PC-3 (cell line): Measurements from ENCODE around the gene EIF4B. TPM values are rescaled to one million over a fixed set of nuclear protein-coding genes. Genes with fewer than 3 reads are reported as not detected.

Experiments
- ATAC-seq: fragments of 200-7000 bp; cut with Tn5 transposase; 2 replicates; pipeline ENCODE4 v1.9.1; 2020; ENCODE audit warnings: mild to moderate bottlenecking, moderate library complexity
- BruUV-seq: library from RNA; stranded (reverse); fragments of 400-500 nt; replicated peaks from 2 replicates; lab custom pipeline; 2021; lab: Mats Ljungman, UMichigan
- CTCF ChIA-PET: fragments of 300-600 bp; sonication (Branson Sonifier 250); formaldehyde crosslinking; loops from one replicate; lab custom pipeline; 2022; ENCODE audit warnings: antibody characterized with exemption; lab: Charles Lee
- POLR2A ChIA-PET: fragments of 300-600 bp; sonication (Branson Sonifier 250); formaldehyde crosslinking; loops from one replicate; lab custom pipeline; 2022; ENCODE audit warnings: antibody characterized with exemption; ENCODE audit not compliant: unreplicated experiment; lab: Charles Lee
- DNase-seq: peaks from one replicate; pipeline ENCODE4 v3.0.0-alpha.2; 2015
- H2AFZ ChIP-seq: fragments of 300-600 bp; sonication (generic); 2 replicates; pipeline ENCODE4 v1.6.0; 2016; ENCODE audit warnings: antibody characterized with exemption, low read length
- H3F3A ChIP-seq: fragments of 300-600 bp; sonication (generic); one replicate; pipeline ENCODE4 v1.6.0; 2017; ENCODE audit warnings: antibody characterized with exemption, low read length, control low read depth, mild to moderate bottlenecking; ENCODE audit not compliant: unreplicated experiment
- H3K27ac ChIP-seq: fragments of 300-600 bp; sonication (generic); 2 replicates; pipeline ENCODE4 v1.5.1; 2016; ENCODE audit warnings: mild to moderate bottlenecking, low read length
- H3K27me3 ChIP-seq: fragments of 300-600 bp; sonication (generic); 2 replicates; pipeline ENCODE4 v1.6.1; 2016; ENCODE audit warnings: low read length, mixed read lengths
- H3K36me3 ChIP-seq: fragments of 300-600 bp; sonication (generic); 2 replicates; pipeline ENCODE4 v1.6.1; 2016; ENCODE audit warnings: low read depth, mixed run types, low read length, mixed read lengths
- H3K4me1 ChIP-seq: fragments of 300-600 bp; sonication (generic); 2 replicates; pipeline ENCODE4 v1.5.1; 2016; ENCODE audit warnings: low read length; ENCODE audit not compliant: insufficient read depth
- H3K4me2 ChIP-seq: fragments of 300-600 bp; sonication (generic); 2 replicates; pipeline ENCODE4 v1.6.0; 2016; ENCODE audit warnings: low read length
- H3K4me3 ChIP-seq: fragments of 300-600 bp; sonication (generic); 2 replicates; pipeline ENCODE4 v1.5.1; 2016; ENCODE audit warnings: mild to moderate bottlenecking, low read length, mixed read lengths
- H3K79me2 ChIP-seq: fragments of 300-600 bp; sonication (generic); 2 replicates; pipeline ENCODE4 v1.6.1; 2017; ENCODE audit warnings: low read length, mixed read lengths
- H3K9ac ChIP-seq: fragments of 300-600 bp; sonication (generic); 2 replicates; pipeline ENCODE4 v1.6.0; 2016; ENCODE audit warnings: mild to moderate bottlenecking, low read length
- H3K9me2 ChIP-seq: fragments of 300-600 bp; sonication (generic); replicated peaks from 2 replicates; pipeline ENCODE4 v1.6.1; 2016; ENCODE audit warnings: mixed run types, low read length, mixed read lengths
- H3K9me3 ChIP-seq: fragments of 300-600 bp; sonication (generic); 2 replicates; pipeline ENCODE4 v1.6.1; 2016; ENCODE audit warnings: low read length, mixed read lengths
- H4K20me1 ChIP-seq: fragments of 300-600 bp; sonication (generic); 2 replicates; pipeline ENCODE4 v1.6.1; 2016; ENCODE audit warnings: low read length, mixed read lengths
- CTCF ChIP-seq: fragments of 300-600 bp; sonication (generic); conservative IDR thresholded peaks from 2 replicates; pipeline ENCODE4 v1.5.1; 2017; ENCODE audit warnings: antibody characterized with exemption, low read depth, mild to moderate bottlenecking, low read length
- EZH2 ChIP-seq: fragments of 300-600 bp; sonication (generic); IDR thresholded peaks from one replicate; pipeline ENCODE4 v1.6.1; 2017; ENCODE audit warnings: antibody characterized with exemption, mild to moderate bottlenecking, low read length; ENCODE audit not compliant: unreplicated experiment
- EZH2phosphoT487 ChIP-seq: fragments of 300-600 bp; sonication (generic); IDR thresholded peaks from 2 replicates; pipeline ENCODE4 v1.6.1; 2018; ENCODE audit warnings: mild to moderate bottlenecking, antibody characterized with exemption, low read length, borderline replicate concordance
- intact Hi-C: fragments of 100-400 bp; cut with micrococcal nuclease; formaldehyde crosslinking; loops from 2 replicates; pipeline ENCODE4 v1.9.0; 2023
- total RNA-seq: library from RNA; depleted of rRNA; stranded (reverse); fragments of >200 nt; gene quantifications from 2 replicates; pipeline ENCODE4 v1.2.3, GENCODE V29; 2014

Gene EIF4B
- total RNA-seq, 1 experiment from 2014 or later = 424 TPM

GRCh38 chr12:53074999-53075370, 68.7 kb downstream of the EIF4B start:
- H2AFZ ChIP-seq = no peak overlapping the region
- ATAC-seq (no peak), DNase-seq (no peak)
- intact Hi-C loops = no loop called here
- no peaks in the 10 kb centered on the region for H4K20me1 ChIP-seq
- H3K27ac ChIP-seq = no peak overlapping the region
- no TSS peak for BruUV-seq
- H3K9me3 ChIP-seq = no peaks in the 10 kb centered on the region
- no peaks in the 10 kb centered on the region for H3F3A ChIP-seq
- peaks cover 5% of the 10 kb centered on the region for H3K36me3 ChIP-seq
- POLR2A ChIA-PET = no interaction called here
- H3K79me2 ChIP-seq = peaks cover 20% of the 10 kb centered on the region
- no peak overlapping the region for H3K4me2 ChIP-seq
- peaks cover 11% of the 10 kb centered on the region for H3K4me1 ChIP-seq
- H3K9me2 ChIP-seq = no peaks in the 10 kb centered on the region
- no peak for TF ChIP-seq EZH2phosphoT487
- no peak for TF ChIP-seq CTCF
- no peak for TF ChIP-seq EZH2
- H3K9ac ChIP-seq = no peak overlapping the region
- H3K4me3 ChIP-seq = no peak overlapping the region
- H3K27me3 ChIP-seq = no peaks in the 10 kb centered on the region
- CTCF ChIA-PET = no interaction called here

GRCh38 chr12:53076461-53076860, 70.2 kb downstream of the EIF4B start:
- CTCF ChIA-PET = no interaction called here
- Histone ChIP-seq H3K27me3 (no peaks in the 10 kb centered on the region), H3K9me2 (no peaks in the 10 kb centered on the region), H4K20me1 (no peaks in the 10 kb centered on the region), H3F3A (no peaks in the 10 kb centered on the region), H3K9ac (no peak overlapping the region), H3K4me3 (no peak overlapping the region), H2AFZ (no peak overlapping the region), H3K9me3 (no peaks in the 10 kb centered on the region), H3K4me2 (no peak overlapping the region), H3K36me3 (peaks cover 5% of the 10 kb centered on the region), H3K79me2 (peaks cover 20% of the 10 kb centered on the region), H3K27ac (no peak overlapping the region), H3K4me1 (peaks cover 16% of the 10 kb centered on the region)
- no peak for ATAC-seq
- DNase-seq = no peak
- no TSS peak for BruUV-seq
- POLR2A ChIA-PET = no interaction called here
- no peak for TF ChIP-seq EZH2
- no peak for TF ChIP-seq EZH2phosphoT487
- no peak for TF ChIP-seq CTCF
- intact Hi-C loops = no loop called here

- Histone ChIP-seq H3K79me2 (peaks cover 20% of the 10 kb centered on the region), H3K4me3 (no peak overlapping the region), H3F3A (no peaks in the 10 kb centered on the region), H3K9me2 (no peaks in the 10 kb centered on the region), H3K4me1 (peaks cover 16% of the 10 kb centered on the region), H4K20me1 (no peaks in the 10 kb centered on the region), H3K9me3 (no peaks in the 10 kb centered on the region), H3K27ac (no peak overlapping the region), H3K36me3 (peaks cover 5% of the 10 kb centered on the region), H2AFZ (no peak overlapping the region), H3K27me3 (no peaks in the 10 kb centered on the region), H3K9ac (no peak overlapping the region), H3K4me2 (no peak overlapping the region)
- intact Hi-C loops = no loop called here
- no TSS peak for BruUV-seq
- no peak for DNase-seq
- ChIA-PET POLR2A (no interaction called here), CTCF (no interaction called here)
- no peak for TF ChIP-seq EZH2phosphoT487
- TF ChIP-seq CTCF = no peak
- no peak for TF ChIP-seq EZH2
- ATAC-seq = no peak
Observed at GRCh38 chr12:53077030-53077429, 70.8 kb downstream of the EIF4B start.
